HEK293 (cell line): ENCODE data around the gene BCCIP.

Source experiments
- CTCF ChIA-PET: fragments of 350-600 bp; formaldehyde crosslinking; extraction: SDS; loops from one replicate; lab custom pipeline; 2021; ENCODE audit warnings: antibody characterized with exemption; lab: Yijun Ruan, JAX
- POLR2A ChIA-PET: fragments of 300-600 bp; formaldehyde crosslinking; extraction: SDS; loops from one replicate; lab custom pipeline; 2020; ENCODE audit warnings: antibody characterized with exemption, inconsistent platforms; lab: Yijun Ruan, JAX
- H3K27ac ChIP-seq: fragments of 200-500 bp; sonication (Bioruptor generic); 2 replicates; pipeline ENCODE4 v1.5.1; 2014; ENCODE audit warnings: low read depth, low read length, control low read depth, inconsistent platforms; ENCODE audit errors: extremely low read depth
- H3K36me3 ChIP-seq, 2 experiments: fragments of 200-500 bp in 1 of 2; sonication (Bioruptor generic) in 1 of 2; 1 replicate in 1 of 2; 2 replicates in 1 of 2; pipeline ENCODE4 v1.5.1; 2014 to 2017; ENCODE audit warnings: inconsistent platforms in 2 of 2, low read length in 2 of 2; ENCODE audit not compliant: control insufficient read depth in 2 of 2, insufficient read depth in 1 of 2
- H3K4me1 ChIP-seq: fragments of 200-500 bp; sonication (Bioruptor generic); 2 replicates; pipeline ENCODE4 v1.5.1; 2014; ENCODE audit warnings: mild to moderate bottlenecking, low read length, inconsistent platforms; ENCODE audit not compliant: control insufficient read depth, insufficient read depth
- H3K4me3 ChIP-seq: 2 replicates; pipeline ENCODE4 v1.5.1; 2011; ENCODE audit warnings: low read depth, mild to moderate bottlenecking, control low read depth, low read length, moderate library complexity
- H3K9me3 ChIP-seq: fragments of 200-500 bp; sonication (Bioruptor generic); 2 replicates; pipeline ENCODE4 v1.5.1; 2014; ENCODE audit warnings: low read depth, low read length, inconsistent platforms; ENCODE audit not compliant: control insufficient read depth, insufficient read depth
- ATF2 ChIP-seq: fragments of 450-650 bp; formaldehyde crosslinking; IDR thresholded peaks from 2 replicates; pipeline ENCODE4 v1.5.1; 2016; ENCODE audit warnings: missing biosample characterization, missing genetic modification characterization, low read depth
- GFI1B ChIP-seq: fragments of 450-650 bp; formaldehyde crosslinking; IDR thresholded peaks from 2 replicates; pipeline ENCODE4 v1.5.1; 2016; ENCODE audit warnings: missing biosample characterization, missing genetic modification characterization
- KLF10 ChIP-seq: fragments of 450-650 bp; IDR thresholded peaks from 2 replicates; pipeline ENCODE4 v1.5.1; 2018; ENCODE audit warnings: missing biosample characterization, mild to moderate bottlenecking, missing genetic modification characterization
- SCRT1 ChIP-seq: fragments of 450-650 bp; formaldehyde crosslinking; IDR thresholded peaks from 2 replicates; pipeline ENCODE4 v1.5.1; 2016; ENCODE audit warnings: missing biosample characterization, missing genetic modification characterization, borderline replicate concordance
- SCRT2 ChIP-seq: fragments of 450-650 bp; formaldehyde crosslinking; IDR thresholded peaks from 2 replicates; pipeline ENCODE4 v1.5.1; 2016; ENCODE audit warnings: missing biosample characterization, missing genetic modification characterization
- SP2 ChIP-seq: fragments of 450-650 bp; formaldehyde crosslinking; IDR thresholded peaks from 2 replicates; pipeline ENCODE4 v1.5.1; 2016; ENCODE audit warnings: missing biosample characterization, missing genetic modification characterization
- ZBTB48 ChIP-seq: fragments of 450-650 bp; formaldehyde crosslinking; IDR thresholded peaks from 2 replicates; pipeline ENCODE4 v1.5.1; 2016; ENCODE audit warnings: missing biosample characterization, missing genetic modification characterization
- ZBTB7A ChIP-seq: fragments of 450-650 bp; formaldehyde crosslinking; IDR thresholded peaks from 2 replicates; pipeline ENCODE4 v1.5.1; 2016; ENCODE audit warnings: low read depth, missing biosample characterization, missing genetic modification characterization
- ZBTB8A ChIP-seq: fragments of 450-650 bp; formaldehyde crosslinking; IDR thresholded peaks from 2 replicates; pipeline ENCODE4 v1.5.1; 2016; ENCODE audit warnings: missing biosample characterization, missing genetic modification characterization
- ZNF121 ChIP-seq: fragments of 450-650 bp; formaldehyde crosslinking; IDR thresholded peaks from 2 replicates; pipeline ENCODE4 v1.5.1; 2016; ENCODE audit warnings: missing biosample characterization, missing genetic modification characterization
- ZNF132 ChIP-seq: fragments of 450-650 bp; formaldehyde crosslinking; IDR thresholded peaks from 2 replicates; pipeline ENCODE4 v1.5.1; 2017; ENCODE audit warnings: missing biosample characterization, missing genetic modification characterization, borderline replicate concordance
- ZNF324 ChIP-seq: fragments of 450-650 bp; formaldehyde crosslinking; IDR thresholded peaks from 2 replicates; pipeline ENCODE4 v1.5.1; 2016; ENCODE audit warnings: missing biosample characterization, missing genetic modification characterization
- ZNF530 ChIP-seq: fragments of 450-650 bp; formaldehyde crosslinking; IDR thresholded peaks from 2 replicates; pipeline ENCODE4 v1.5.1; 2016; ENCODE audit warnings: low read depth, missing biosample characterization, missing genetic modification characterization
- ZNF560 ChIP-seq: fragments of 450-650 bp; formaldehyde crosslinking; IDR thresholded peaks from 2 replicates; pipeline ENCODE4 v1.5.1; 2017; ENCODE audit warnings: missing biosample characterization, missing genetic modification characterization, borderline replicate concordance
- ZNF658 ChIP-seq: fragments of 450-650 bp; formaldehyde crosslinking; IDR thresholded peaks from 2 replicates; pipeline ENCODE4; 2016; ENCODE audit warnings: missing biosample characterization, missing genetic modification characterization
- ZNF791 ChIP-seq: fragments of 450-650 bp; formaldehyde crosslinking; IDR thresholded peaks from 2 replicates; pipeline ENCODE4 v1.5.1; 2016; ENCODE audit warnings: missing biosample characterization, missing genetic modification characterization
- ZNF837 ChIP-seq: fragments of 450-650 bp; formaldehyde crosslinking; IDR thresholded peaks from 2 replicates; pipeline ENCODE4 v1.5.1; 2016; ENCODE audit warnings: missing biosample characterization, missing genetic modification characterization
- TF ChIP-seq, protein P1 (sequence below): sonication (generic); formaldehyde crosslinking; IDR thresholded peaks from 2 replicates; pipeline ENCODE4 v1.8.1; 2022; ENCODE audit warnings: mild to moderate bottlenecking, moderate library complexity, missing genetic modification reagents
- TF ChIP-seq, protein P2 (sequence below): fragments of 450-650 bp; formaldehyde crosslinking; IDR thresholded peaks from 2 replicates; pipeline ENCODE4 v1.5.1; 2016; ENCODE audit warnings: missing biosample characterization, missing genetic modification characterization

BCCIP gene

GRCh38 chr10:125849448-125849847 is 26.1 kb downstream of the BCCIP start:
- POLR2A ChIA-PET = no interaction called here
- Histone ChIP-seq H3K4me3 (no peak overlapping the region), H3K4me1 (no peaks in the 10 kb centered on the region), H3K9me3 (no peaks in the 10 kb centered on the region), H3K27ac (no peak overlapping the region), H3K36me3 (peaks cover 23 to 79% of the 10 kb centered on the region in 2 experiments)
- CTCF ChIA-PET = no interaction called here
- TF ChIP-seq KLF10 (tag by site-specific recombination) (no peak), ZNF121 (tag by site-specific recombination) (no peak), ZNF791 (tag by site-specific recombination) (no peak), ZNF324 (tag by site-specific recombination) (no peak), ZBTB8A (no peak), GFI1B (tag by site-specific recombination) (no peak), ZNF837 (tag by site-specific recombination) (no peak), ZBTB7A (tag by site-specific recombination) (no peak), ZNF658 (tag by site-specific recombination) (no peak), ZNF530 (tag by site-specific recombination) (no peak), ZBTB48 (tag by site-specific recombination) (no peak), SP2 (tag by site-specific recombination) (no peak), ZNF560 (tag by site-specific recombination) (no peak), ZNF132 (tag by site-specific recombination) (no peak)
- TF ChIP-seq, protein P1, sequence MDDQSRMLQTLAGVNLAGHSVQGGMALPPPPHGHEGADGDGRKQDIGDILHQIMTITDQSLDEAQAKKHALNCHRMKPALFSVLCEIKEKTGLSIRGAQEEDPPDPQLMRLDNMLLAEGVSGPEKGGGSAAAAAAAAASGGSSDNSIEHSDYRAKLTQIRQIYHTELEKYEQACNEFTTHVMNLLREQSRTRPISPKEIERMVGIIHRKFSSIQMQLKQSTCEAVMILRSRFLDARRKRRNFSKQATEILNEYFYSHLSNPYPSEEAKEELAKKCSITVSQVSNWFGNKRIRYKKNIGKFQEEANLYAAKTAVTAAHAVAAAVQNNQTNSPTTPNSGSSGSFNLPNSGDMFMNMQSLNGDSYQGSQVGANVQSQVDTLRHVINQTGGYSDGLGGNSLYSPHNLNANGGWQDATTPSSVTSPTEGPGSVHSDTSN (CRISPR knock-in tag) = no peak

DNA sequence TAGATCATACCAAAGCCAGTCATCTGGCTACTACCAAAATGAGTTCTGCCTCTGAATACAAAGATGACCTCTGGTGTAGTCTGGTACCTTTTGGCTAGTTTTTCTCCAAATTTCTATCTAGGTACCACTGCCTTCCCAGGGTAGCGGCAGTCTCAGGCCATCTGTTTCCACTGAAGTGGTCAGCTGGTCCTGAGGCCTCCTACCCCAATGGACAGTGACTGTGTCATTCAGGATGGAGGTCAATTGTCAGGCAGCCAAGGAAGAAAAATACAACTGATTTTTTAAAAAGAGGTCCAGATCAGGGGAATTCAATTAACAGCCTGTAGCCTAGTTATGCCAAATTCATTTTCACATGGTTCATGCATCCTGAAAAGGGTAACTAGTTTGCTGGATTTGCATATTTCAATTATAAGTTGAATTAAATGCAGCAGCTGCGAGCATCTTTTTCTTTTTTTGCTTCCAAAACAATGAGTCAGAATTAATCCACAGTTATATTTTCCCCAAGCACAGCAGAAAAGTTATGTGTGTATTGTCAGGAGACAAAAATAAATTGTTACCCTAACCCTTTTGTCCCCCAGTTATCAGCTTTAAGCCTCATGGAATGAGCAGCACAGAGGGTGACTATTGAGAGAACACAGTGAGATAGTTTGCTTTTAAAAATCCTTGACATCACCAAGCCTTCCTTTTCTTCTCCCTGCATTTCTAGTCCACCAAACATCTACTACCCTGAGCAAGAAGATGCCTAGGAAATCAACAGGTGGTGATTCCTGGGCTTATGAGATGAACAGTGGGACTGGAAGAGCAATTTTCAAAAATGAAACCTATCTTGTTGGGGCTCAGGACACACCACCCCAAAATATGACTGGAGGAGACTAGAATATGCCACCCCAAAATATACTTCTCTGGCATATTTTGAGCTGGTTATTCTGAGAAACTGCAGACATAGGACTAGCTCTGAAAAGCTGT is 27.7 kb downstream of the BCCIP start:
- TF ChIP-seq SCRT1 = peak; percentile 54; the same call in 1 of the 2 replicates
- TF ChIP-seq SCRT2 = peak; percentile 81
- TF ChIP-seq, protein P2, sequence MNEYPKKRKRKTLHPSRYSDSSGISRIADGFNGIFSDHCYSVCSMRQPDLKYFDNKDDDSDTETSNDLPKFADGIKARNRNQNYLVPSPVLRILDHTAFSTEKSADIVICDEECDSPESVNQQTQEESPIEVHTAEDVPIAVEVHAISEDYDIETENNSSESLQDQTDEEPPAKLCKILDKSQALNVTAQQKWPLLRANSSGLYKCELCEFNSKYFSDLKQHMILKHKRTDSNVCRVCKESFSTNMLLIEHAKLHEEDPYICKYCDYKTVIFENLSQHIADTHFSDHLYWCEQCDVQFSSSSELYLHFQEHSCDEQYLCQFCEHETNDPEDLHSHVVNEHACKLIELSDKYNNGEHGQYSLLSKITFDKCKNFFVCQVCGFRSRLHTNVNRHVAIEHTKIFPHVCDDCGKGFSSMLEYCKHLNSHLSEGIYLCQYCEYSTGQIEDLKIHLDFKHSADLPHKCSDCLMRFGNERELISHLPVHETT (tag by site-specific recombination) = no peak
- ChIA-PET POLR2A (interaction anchor here (0.6 kb wide), 1 partner anchor 132 kb away, joined by 3 read pairs; the partner anchor contains the start of gene EDRF1), CTCF (no interaction called here)
- Histone ChIP-seq H3K4me3 (no peak overlapping the region), H3K9me3 (no peaks in the 10 kb centered on the region), H3K27ac (no peak overlapping the region), H3K36me3 (peaks cover 23 to 67% of the 10 kb centered on the region in 2 experiments), H3K4me1 (no peaks in the 10 kb centered on the region)

GRCh38 chr10:125852487-125852886 is 29.1 kb downstream of the BCCIP start:
- no peak for TF ChIP-seq ATF2
- TF ChIP-seq, all 188 proteins: peak for 0
- ChIA-PET CTCF (no interaction called here), POLR2A (no interaction called here)
- Histone ChIP-seq H3K9me3 (no peaks in the 10 kb centered on the region), H3K4me3 (no peak overlapping the region), H3K36me3 (peaks cover 23 to 63% of the 10 kb centered on the region in 2 experiments), H3K27ac (no peak overlapping the region), H3K4me1 (no peaks in the 10 kb centered on the region)
